Left renal cortex interstitium (tissue), 4 donors: ENCODE results near the gene MMP7. TPM values are rescaled to one million over a fixed set of nuclear protein-coding genes. Genes with fewer than 3 reads are reported as not detected.

ENCODE experiments used
- polyA plus RNA-seq, 4 donors: library from polyadenylated mRNA; unstranded; fragments of 120-200 nt; gene quantifications; one replicate each; pipeline ENCODE4 v1.2.1, GENCODE V29; 2013; ENCODE audit not compliant: insufficient read length in 4 of 4

MMP7 gene
- polyA plus RNA-seq, 4 donors, result 19.8 to 32.3 (median 24.8) TPM

Other genes starting within 250 kb of the MMP7 start
- gene BIRC3, start 213.3 kb downstream of the MMP7 start, polyA plus RNA-seq, result 1 to 10 TPM in 3 of 4 donors, under 1 TPM in 1; 0.78 to 1.8 (median 1.5) TPM
- 10 to 100 TPM; 67.8 to 96.4 (median 82.8) TPM for gene BIRC2, start 183.5 kb downstream of the MMP7 start, polyA plus RNA-seq
- 100 to 1,000 TPM; 225 to 336 (median 283) TPM for gene TMEM123, start 78.0 kb downstream of the MMP7 start, polyA plus RNA-seq
- not detected for gene MMP20, start 94.6 kb upstream of the MMP7 start, polyA plus RNA-seq
- gene MMP27, start 175.0 kb upstream of the MMP7 start, polyA plus RNA-seq, result not detected
- gene MMP8, start 194.2 kb upstream of the MMP7 start, polyA plus RNA-seq, result under 1 TPM in 3 of 4 donors, not detected in 1; 0.05 to 0.07 (median 0.06) TPM
- gene MMP10, start 249.9 kb upstream of the MMP7 start, polyA plus RNA-seq, result under 1 TPM in 2 of 4 donors, not detected in 2; 0.11 to 0.30 TPM